WTC11 (cell line): ENCODE data around the gene DLG5. TPM values are rescaled to one million over a fixed set of nuclear protein-coding genes. Genes with fewer than 3 reads are reported as not detected.

Experiments
- ATAC-seq: fragments of 200-7000 bp; cut with Tn5 transposase; 2 replicates; pipeline ENCODE4 v1.10.0; 2021; ENCODE audit warnings: mild to moderate bottlenecking, moderate library complexity
- CTCF ChIA-PET: fragments of 300-600 bp; sonication (Branson Sonifier 250); formaldehyde crosslinking; loops from one replicate; lab custom pipeline; 2021; ENCODE audit warnings: antibody characterized with exemption; lab: Charles Lee
- POLR2A ChIA-PET: fragments of 350-600 bp; sonication (Branson Sonifier 250); formaldehyde crosslinking; loops from one replicate; lab custom pipeline; 2021; ENCODE audit warnings: antibody characterized with exemption; lab: Charles Lee
- DNase-seq: peaks from one replicate; pipeline ENCODE4 v3.0.0; 2021; ENCODE audit warnings: low spot score
- H3K27ac Mint-ChIP-seq: 2 replicates; pipeline ENCODE4 v1.8.0; 2021; ENCODE audit warnings: mixed read lengths
- H3K27me3 Mint-ChIP-seq: 2 replicates; pipeline ENCODE4 v1.8.0; 2021; ENCODE audit warnings: low read depth, mild to moderate bottlenecking, moderate library complexity, mixed read lengths
- H3K36me3 Mint-ChIP-seq: 2 replicates; pipeline ENCODE4 v1.8.0; 2021; ENCODE audit warnings: mixed read lengths
- H3K4me1 Mint-ChIP-seq: 2 replicates; pipeline ENCODE4 v1.8.0; 2022; ENCODE audit warnings: mixed read lengths
- H3K4me3 Mint-ChIP-seq: 2 replicates; pipeline ENCODE4 v1.8.0; 2021; ENCODE audit warnings: mild to moderate bottlenecking, moderate library complexity, mixed read lengths
- H3K9me3 Mint-ChIP-seq: 2 replicates; pipeline ENCODE4 v1.8.0; 2021; ENCODE audit warnings: mixed read lengths
- AR ChIP-seq: fragments of 250-450 bp; sonication (Bioruptor Pico); IDR thresholded peaks from 2 replicates; pipeline ENCODE4 v1.9.0; 2021; ENCODE audit warnings: mild to moderate bottlenecking
- CBFB ChIP-seq: sonication (generic); formaldehyde crosslinking; IDR thresholded peaks from 2 replicates; pipeline ENCODE4 v1.8.1; 2022; ENCODE audit warnings: mild to moderate bottlenecking, low read depth, missing genetic modification reagents
- E2F1 ChIP-seq: sonication (generic); formaldehyde crosslinking; IDR thresholded peaks from 2 replicates; pipeline ENCODE4 v1.8.0; 2022; ENCODE audit warnings: mild to moderate bottlenecking, missing genetic modification reagents
- GABPB1 ChIP-seq: sonication (generic); formaldehyde crosslinking; IDR thresholded peaks from 2 replicates; pipeline ENCODE4 v1.8.1; 2023; ENCODE audit warnings: mild to moderate bottlenecking, missing genetic modification reagents
- GRHL2 ChIP-seq: fragments of 250-450 bp; sonication (Bioruptor Pico); IDR thresholded peaks from 2 replicates; pipeline ENCODE4 v1.8.0; 2022; ENCODE audit warnings: mild to moderate bottlenecking, moderate library complexity; ENCODE audit not compliant: insufficient replicate concordance, severe bottlenecking
- IRF1 ChIP-seq: sonication (generic); formaldehyde crosslinking; IDR thresholded peaks from 2 replicates; pipeline ENCODE4 v1.8.0; 2023; ENCODE audit warnings: missing genetic modification reagents
- IRF2 ChIP-seq: sonication (generic); formaldehyde crosslinking; IDR thresholded peaks from 2 replicates; pipeline ENCODE4 v1.8.0; 2022; ENCODE audit warnings: low read depth, missing genetic modification reagents, borderline replicate concordance
- KAT7 ChIP-seq: sonication (generic); formaldehyde crosslinking; IDR thresholded peaks from 2 replicates; pipeline ENCODE4 v1.8.1; 2023; ENCODE audit warnings: missing genetic modification reagents, mild to moderate bottlenecking, borderline replicate concordance
- MYBL2 ChIP-seq: sonication (generic); formaldehyde crosslinking; IDR thresholded peaks from 2 replicates; pipeline ENCODE4 v1.8.1; 2023; ENCODE audit warnings: mild to moderate bottlenecking, moderate library complexity, missing genetic modification reagents
- RORB ChIP-seq: fragments of 250-450 bp; sonication (Bioruptor Pico); IDR thresholded peaks from 2 replicates; pipeline ENCODE4 v1.9.0; 2021; ENCODE audit warnings: mild to moderate bottlenecking
- SMAD3 ChIP-seq: sonication (generic); formaldehyde crosslinking; IDR thresholded peaks from 2 replicates; pipeline ENCODE4 v1.8.0; 2022; ENCODE audit warnings: missing genetic modification reagents, mild to moderate bottlenecking, borderline replicate concordance
- SMAD4 ChIP-seq: sonication (generic); formaldehyde crosslinking; IDR thresholded peaks from 2 replicates; pipeline ENCODE4 v1.8.0; 2022; ENCODE audit warnings: mild to moderate bottlenecking, missing genetic modification reagents
- ZBTB43 ChIP-seq: sonication (generic); formaldehyde crosslinking; IDR thresholded peaks from 2 replicates; pipeline ENCODE4 v1.8.1; 2023; ENCODE audit warnings: mild to moderate bottlenecking, missing genetic modification reagents
- ZNF138 ChIP-seq: sonication (generic); formaldehyde crosslinking; conservative IDR thresholded peaks from 2 replicates; pipeline ENCODE4 v1.8.1; 2022; ENCODE audit warnings: mild to moderate bottlenecking, moderate library complexity, missing genetic modification reagents
- ZNF219 ChIP-seq: sonication (generic); formaldehyde crosslinking; IDR thresholded peaks from 2 replicates; pipeline ENCODE4 v1.8.0; 2023; ENCODE audit warnings: missing genetic modification reagents, mild to moderate bottlenecking, borderline replicate concordance
- ZNF423 ChIP-seq: fragments of 250-450 bp; sonication (Bioruptor Pico); IDR thresholded peaks from 2 replicates; pipeline ENCODE4 v2.1.2; 2022; ENCODE audit warnings: mild to moderate bottlenecking, moderate library complexity
- total RNA-seq: library from RNA; stranded (reverse); gene quantifications from 3 replicates; pipeline ENCODE4 v1.2.3, GENCODE V29; 2021

The DLG5 gene
- total RNA-seq, 1 experiment from 2014 or later = 65.5 TPM

- Mint-ChIP-seq H3K9me3 (no peaks in the 10 kb centered on the region), H3K27ac (peak overlapping the region; percentile 95; the same call in 1 of the 2 replicates), H3K4me1 (peaks cover 26% of the 10 kb centered on the region), H3K4me3 (no peak overlapping the region), H3K27me3 (no peaks in the 10 kb centered on the region), H3K36me3 (peaks cover 40% of the 10 kb centered on the region)
- peak; percentile 82 for DNase-seq
- TF ChIP-seq AR (no peak), ZNF138 (CRISPR knock-in tag) (no peak), CBFB (CRISPR knock-in tag) (no peak), ZNF423 (CRISPR knock-in tag) (peak; percentile 51; the same call in 1 of the 2 replicates)
- POLR2A ChIA-PET = no interaction called here
- ATAC-seq = peak; percentile 96
- CTCF ChIA-PET = interaction anchor here (0.5 to 3.5 kb wide), 21 partner anchors 10 to 671 kb away, joined by 3 to 42 read pairs (median 5); partner anchors contain the start of gene POLR3A
These were observed 89.2 kb downstream of the DLG5 start for GRCh38 chr10:77837248-77837924.

GRCh38 chr10:77836299-77836820 lies 90.2 kb downstream of the DLG5 start:
- POLR2A ChIA-PET = no interaction called here
- CTCF ChIA-PET = interaction anchor here (1.0 to 3.5 kb wide), 5 partner anchors 42 to 193 kb away, joined by 3 to 41 read pairs (median 11); partner anchors contain the start of gene POLR3A
- H3K27me3 Mint-ChIP-seq = no peaks in the 10 kb centered on the region
- no peak for DNase-seq
- no peak for ATAC-seq
- peaks cover 33% of the 10 kb centered on the region for H3K36me3 Mint-ChIP-seq
- H3K9me3 Mint-ChIP-seq = no peaks in the 10 kb centered on the region
- no peak for TF ChIP-seq GRHL2 (CRISPR knock-in tag)
- no peak for TF ChIP-seq IRF2 (CRISPR knock-in tag)
- TF ChIP-seq IRF1 (CRISPR knock-in tag) = no peak
- TF ChIP-seq MYBL2 (CRISPR knock-in tag) = no peak
- no peak for TF ChIP-seq ZBTB43
- TF ChIP-seq RORB (CRISPR knock-in tag) = no peak
- TF ChIP-seq GABPB1 (CRISPR knock-in tag) = no peak
- no peak overlapping the region for H3K4me3 Mint-ChIP-seq
- H3K4me1 Mint-ChIP-seq = peaks cover 26% of the 10 kb centered on the region
- H3K27ac Mint-ChIP-seq = peak overlapping the region; percentile 68

- ATAC-seq (no peak), DNase-seq (no peak)
- ChIA-PET CTCF (interaction anchor here (1.4 to 3.5 kb wide), 2 partner anchors 11 to 55 kb away, joined by 3 to 41 read pairs; no protein-coding TSS in a partner anchor), POLR2A (interaction anchor here (0.6 kb wide), 1 partner anchor 138 kb away, joined by 3 read pairs; no protein-coding TSS in a partner anchor)
- no peaks in the 10 kb centered on the region for H3K9me3 Mint-ChIP-seq
- no peak overlapping the region for H3K27ac Mint-ChIP-seq
- peaks cover 31% of the 10 kb centered on the region for H3K36me3 Mint-ChIP-seq
- peaks cover 26% of the 10 kb centered on the region for H3K4me1 Mint-ChIP-seq
- H3K27me3 Mint-ChIP-seq = no peaks in the 10 kb centered on the region
- H3K4me3 Mint-ChIP-seq = no peak overlapping the region
- TF ChIP-seq MYBL2 (CRISPR knock-in tag) = no peak
- no peak for TF ChIP-seq KAT7 (CRISPR knock-in tag)
- TF ChIP-seq ZNF219 (CRISPR knock-in tag) = no peak
- no peak for TF ChIP-seq E2F1
- no peak for TF ChIP-seq ZNF138 (CRISPR knock-in tag)
- no peak for TF ChIP-seq SMAD3 (CRISPR knock-in tag)
- TF ChIP-seq SMAD4 (CRISPR knock-in tag) = no peak
- no peak for TF ChIP-seq AR
These were observed 90.9 kb downstream of the DLG5 start for GRCh38 chr10:77835669-77836086.
